Activated CD4-positive, alpha-beta memory T cell treated with anti-CD3 and anti-CD28 coated beads, Interleukin-2, amount 10 ng/mL, durations not matched to agents 7 days and 5 days (primary cell): ENCODE measurements around the gene SOHLH1. TPM values are rescaled to one million over a fixed set of nuclear protein-coding genes. Genes with fewer than 3 reads are reported as not detected.

Source experiments
- CTCF ChIA-PET: fragments of 350-600 bp; sonication (Branson Sonifier 250); formaldehyde crosslinking; loops from one replicate; lab custom pipeline; 2021; ENCODE audit warnings: antibody characterized with exemption, inconsistent platforms; lab: Charles Lee
- POLR2A ChIA-PET: fragments of 350-600 bp; sonication (Branson Sonifier 250); formaldehyde crosslinking; loops from one replicate; lab custom pipeline; 2021; ENCODE audit warnings: antibody characterized with exemption; lab: Charles Lee
- DNase-seq: peaks from one replicate; pipeline ENCODE4 v3.0.0-alpha.2; 2020
- H3K27ac Mint-ChIP-seq: one replicate; pipeline ENCODE4 v1.8.0; 2021; ENCODE audit warnings: mild to moderate bottlenecking, mixed read lengths
- H3K27me3 Mint-ChIP-seq: one replicate; pipeline ENCODE4 v1.8.0; 2021; ENCODE audit warnings: mixed read lengths
- H3K36me3 Mint-ChIP-seq: one replicate; pipeline ENCODE4 v1.8.0; 2021; ENCODE audit warnings: low read depth, mixed read lengths
- H3K4me1 Mint-ChIP-seq: one replicate; pipeline ENCODE4 v1.8.0; 2021; ENCODE audit warnings: mixed read lengths
- H3K4me3 Mint-ChIP-seq: one replicate; pipeline ENCODE4 v1.8.0; 2021; ENCODE audit warnings: mild to moderate bottlenecking, mixed read lengths
- H3K9me3 Mint-ChIP-seq: one replicate; pipeline ENCODE4 v1.8.0; 2021; ENCODE audit warnings: mixed read lengths
- total RNA-seq, 2 experiments: library from RNA; stranded (reverse); gene quantifications; one replicate each; pipeline ENCODE4 v1.2.3, GENCODE V29; 2021

SOHLH1 gene, protein sequence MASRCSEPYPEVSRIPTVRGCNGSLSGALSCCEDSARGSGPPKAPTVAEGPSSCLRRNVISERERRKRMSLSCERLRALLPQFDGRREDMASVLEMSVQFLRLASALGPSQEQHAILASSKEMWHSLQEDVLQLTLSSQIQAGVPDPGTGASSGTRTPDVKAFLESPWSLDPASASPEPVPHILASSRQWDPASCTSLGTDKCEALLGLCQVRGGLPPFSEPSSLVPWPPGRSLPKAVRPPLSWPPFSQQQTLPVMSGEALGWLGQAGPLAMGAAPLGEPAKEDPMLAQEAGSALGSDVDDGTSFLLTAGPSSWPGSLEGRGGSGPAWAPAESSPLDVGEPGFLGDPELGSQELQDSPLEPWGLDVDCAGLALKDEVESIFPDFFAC
- total RNA-seq: not detected

DNA sequence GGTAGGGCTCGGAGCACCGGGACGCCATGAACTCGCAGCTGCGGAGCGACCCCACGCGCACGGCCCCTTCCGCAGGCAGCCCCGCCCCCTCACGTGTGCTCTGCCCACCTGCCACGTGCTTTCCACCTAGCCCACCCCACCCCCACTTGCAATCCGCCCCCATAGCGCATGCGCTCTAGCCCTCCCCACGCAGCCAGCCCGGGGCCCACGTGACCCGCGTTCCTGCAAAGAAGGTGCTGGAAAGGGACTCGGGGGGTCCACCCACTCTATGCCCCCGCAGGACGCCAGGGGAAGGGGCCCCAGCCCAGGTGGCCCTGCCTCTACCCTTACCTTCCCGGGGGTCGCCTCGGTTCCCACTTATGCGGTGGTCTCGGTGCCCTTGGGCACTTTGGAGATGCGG is at the start of gene SOHLH1:
SOHLH1 (minus strand) TSS at position 42 of the 400 bp plus-strand sequence; CDS start at position 28, 14 bp downstream.
- DNase-seq: no peak
- no peak within 1 kb of the TSS for H3K27ac Mint-ChIP-seq
- H3K9me3 Mint-ChIP-seq: no peaks in the 10 kb centered on the region
- H3K27me3 Mint-ChIP-seq: no peaks in the 10 kb centered on the region
- CTCF ChIA-PET: no interaction called here
- no peaks in the 10 kb centered on the region for H3K36me3 Mint-ChIP-seq
- H3K4me1 Mint-ChIP-seq: no peaks in the 10 kb centered on the region
- no peak within 1 kb of the TSS for H3K4me3 Mint-ChIP-seq
- POLR2A ChIA-PET: no interaction called here

GRCh38 chr9:135748676-135749075 is 49.4 kb upstream of the SOHLH1 start:
- H3K4me3 Mint-ChIP-seq: no peak overlapping the region
- ChIA-PET CTCF (no interaction called here), POLR2A (no interaction called here)
- DNase-seq: no peak
- no peak overlapping the region for H3K27ac Mint-ChIP-seq
- H3K36me3 Mint-ChIP-seq: no peaks in the 10 kb centered on the region
- no peaks in the 10 kb centered on the region for H3K4me1 Mint-ChIP-seq
- H3K9me3 Mint-ChIP-seq: no peaks in the 10 kb centered on the region
- H3K27me3 Mint-ChIP-seq: no peaks in the 10 kb centered on the region

DNA sequence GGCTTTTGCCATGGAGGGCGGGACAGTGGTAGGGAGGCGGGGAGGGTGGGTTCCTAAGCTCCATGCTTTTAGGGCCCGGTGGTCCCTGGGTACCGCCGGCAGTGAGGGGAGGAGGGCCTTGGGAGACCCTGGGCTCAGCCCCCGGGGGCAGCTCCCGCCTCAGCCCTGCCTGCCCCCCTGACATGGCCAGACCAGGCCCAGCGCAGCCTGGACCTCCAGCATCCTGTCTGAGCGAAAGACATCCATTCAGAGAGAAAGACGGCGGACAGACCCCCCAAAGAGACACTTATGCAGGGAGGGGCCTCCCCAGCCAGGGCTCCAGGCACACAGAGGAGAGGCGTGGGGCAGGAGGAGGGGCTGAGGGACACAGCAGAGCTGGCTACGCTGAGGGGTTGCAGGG is 48.0 kb upstream of the SOHLH1 start:
- DNase-seq: no peak
- POLR2A ChIA-PET: no interaction called here
- Mint-ChIP-seq H3K4me1 (no peaks in the 10 kb centered on the region), H3K27ac (no peak overlapping the region), H3K9me3 (no peaks in the 10 kb centered on the region), H3K36me3 (no peaks in the 10 kb centered on the region), H3K4me3 (no peak overlapping the region), H3K27me3 (no peaks in the 10 kb centered on the region)
- CTCF ChIA-PET: no interaction called here

DNA sequence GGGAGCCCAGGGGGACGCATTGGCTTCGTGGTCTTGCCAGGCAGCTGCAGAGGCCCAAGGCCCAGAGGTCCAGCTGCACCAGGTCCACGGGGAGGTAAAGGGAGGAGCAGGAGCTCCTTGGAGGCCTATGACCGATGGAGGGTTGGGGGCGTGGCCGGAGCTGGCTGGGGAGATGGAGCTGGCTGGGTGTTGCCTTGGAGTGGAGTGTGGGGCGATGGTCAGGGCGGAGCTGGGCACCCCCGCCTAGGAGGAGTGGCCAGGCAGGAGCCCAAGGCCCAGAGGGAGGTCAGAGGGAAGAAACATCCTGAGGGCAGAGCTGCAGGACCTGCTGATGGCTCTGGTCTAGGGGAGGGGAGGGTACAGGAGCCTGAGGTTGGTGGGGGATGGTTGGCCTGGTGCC is 47.3 kb upstream of the SOHLH1 start:
- Mint-ChIP-seq H3K4me3 (no peak overlapping the region), H3K27ac (no peak overlapping the region), H3K9me3 (no peaks in the 10 kb centered on the region), H3K36me3 (no peaks in the 10 kb centered on the region), H3K27me3 (no peaks in the 10 kb centered on the region), H3K4me1 (no peaks in the 10 kb centered on the region)
- CTCF ChIA-PET: no interaction called here
- DNase-seq: no peak
- POLR2A ChIA-PET: no interaction called here

- no peak for DNase-seq
- no peak overlapping the region for H3K27ac Mint-ChIP-seq
- H3K4me3 Mint-ChIP-seq: no peak overlapping the region
- no peaks in the 10 kb centered on the region for H3K4me1 Mint-ChIP-seq
- POLR2A ChIA-PET: no interaction called here
- no peaks in the 10 kb centered on the region for H3K36me3 Mint-ChIP-seq
- H3K27me3 Mint-ChIP-seq: no peaks in the 10 kb centered on the region
- H3K9me3 Mint-ChIP-seq: no peaks in the 10 kb centered on the region
- CTCF ChIA-PET: no interaction called here
Observed at GRCh38 chr9:135745686-135746324, 46.5 kb upstream of the SOHLH1 start.

DNA sequence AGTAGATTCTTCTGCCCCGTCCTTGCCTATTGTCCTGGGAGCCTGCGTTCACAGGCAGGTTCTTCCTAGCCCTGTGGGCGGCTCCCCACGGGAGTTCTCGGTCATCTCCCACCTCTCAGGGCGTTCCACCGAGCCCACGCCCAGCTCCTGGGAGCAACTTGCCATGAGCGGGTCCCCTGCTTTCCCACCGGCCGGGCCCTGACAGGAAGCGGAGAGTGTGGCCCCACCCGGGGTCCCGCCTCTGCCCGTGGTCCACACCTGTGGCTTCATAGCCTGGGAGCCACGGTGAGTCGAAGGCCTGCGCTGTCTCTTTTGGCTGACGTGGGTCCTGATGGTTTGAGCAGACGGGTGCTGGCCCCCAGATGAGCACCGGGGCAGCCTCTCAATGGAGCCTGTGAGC is 45.9 kb upstream of the SOHLH1 start:
- POLR2A ChIA-PET: no interaction called here
- no peaks in the 10 kb centered on the region for H3K4me1 Mint-ChIP-seq
- H3K27ac Mint-ChIP-seq: no peak overlapping the region
- no peak overlapping the region for H3K4me3 Mint-ChIP-seq
- H3K9me3 Mint-ChIP-seq: no peaks in the 10 kb centered on the region
- H3K27me3 Mint-ChIP-seq: no peaks in the 10 kb centered on the region
- no peaks in the 10 kb centered on the region for H3K36me3 Mint-ChIP-seq
- DNase-seq: no peak
- CTCF ChIA-PET: no interaction called here

DNA sequence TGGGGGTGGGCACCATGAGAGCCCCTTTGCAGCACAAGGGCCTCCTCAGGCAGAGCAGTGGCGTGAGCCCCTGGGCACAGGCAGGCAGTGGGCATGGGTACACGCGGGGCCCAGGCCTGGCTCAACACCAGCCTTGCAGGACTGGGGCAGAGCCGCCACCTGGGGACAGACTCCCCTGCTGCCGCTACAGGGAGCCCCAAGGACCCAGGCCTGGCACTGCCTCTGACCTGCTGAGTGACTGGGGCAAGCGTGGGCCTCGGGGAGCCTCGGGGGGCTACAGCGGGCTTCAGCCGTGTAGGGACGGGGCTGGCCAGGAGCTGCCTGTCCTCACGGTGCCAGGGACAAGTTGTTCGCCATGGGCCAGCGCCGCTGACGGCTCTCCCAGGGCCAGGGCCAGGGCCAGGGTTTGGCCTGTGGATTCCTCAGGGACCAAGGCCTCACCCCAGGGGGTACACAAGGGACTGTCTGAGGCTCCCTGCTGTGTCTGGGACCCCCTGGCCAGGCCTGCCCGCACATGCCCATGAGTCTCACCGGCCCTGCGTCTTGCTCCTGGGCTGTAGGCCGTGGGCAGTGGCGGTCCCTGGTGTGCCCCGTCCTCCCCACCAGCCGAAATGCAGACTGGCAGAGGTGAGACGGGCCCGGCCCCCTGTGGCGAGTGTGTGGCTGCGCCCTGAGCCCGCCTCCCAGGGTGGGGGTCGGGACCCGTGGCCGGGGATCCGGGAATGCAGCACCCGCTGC is 45.2 kb upstream of the SOHLH1 start:
- DNase-seq: no peak
- H3K4me1 Mint-ChIP-seq: no peaks in the 10 kb centered on the region
- POLR2A ChIA-PET: no interaction called here
- no peaks in the 10 kb centered on the region for H3K36me3 Mint-ChIP-seq
- H3K4me3 Mint-ChIP-seq: no peak overlapping the region
- CTCF ChIA-PET: no interaction called here
- H3K27me3 Mint-ChIP-seq: no peaks in the 10 kb centered on the region
- H3K9me3 Mint-ChIP-seq: no peaks in the 10 kb centered on the region
- no peak overlapping the region for H3K27ac Mint-ChIP-seq

DNA sequence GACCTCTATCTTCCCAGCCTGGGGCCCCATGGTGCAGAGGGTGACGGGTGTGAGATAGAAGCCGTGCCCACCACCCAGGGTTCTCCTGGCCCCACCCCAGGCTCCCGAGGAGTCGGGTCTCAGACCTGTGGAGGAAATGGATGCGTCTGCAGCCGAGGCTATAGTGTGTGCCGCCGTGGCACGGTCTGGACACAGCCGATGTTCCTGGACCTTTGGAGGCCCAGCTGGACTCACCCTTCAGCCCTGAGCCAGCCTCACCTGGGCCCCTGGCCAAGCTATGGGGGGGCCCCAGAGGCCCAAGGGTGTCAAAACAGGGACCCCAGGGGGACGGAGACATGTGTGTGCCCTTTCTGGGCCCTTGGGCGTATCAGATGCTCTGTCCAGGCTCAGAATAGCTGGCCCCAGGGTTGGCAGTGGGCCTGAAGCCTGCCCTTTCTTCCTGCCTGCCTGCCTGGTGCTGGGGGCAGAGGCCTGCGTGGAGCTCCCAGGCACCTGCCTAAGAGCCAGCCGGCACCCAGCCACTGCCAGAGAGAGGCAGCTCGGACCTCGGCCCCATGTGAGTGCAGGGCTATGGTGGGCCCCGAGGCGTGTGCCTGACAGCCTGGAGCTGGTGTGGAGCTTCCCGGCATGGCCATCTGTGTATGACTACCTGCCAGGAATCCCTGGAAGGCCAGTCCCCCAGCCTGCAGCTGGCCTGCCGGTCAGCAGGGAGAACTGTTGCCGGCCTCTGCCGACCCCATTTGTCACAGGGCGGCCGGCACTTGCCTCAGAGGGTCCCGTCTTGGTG is 44.5 kb upstream of the SOHLH1 start:
- Mint-ChIP-seq H3K27me3 (no peaks in the 10 kb centered on the region), H3K4me1 (no peaks in the 10 kb centered on the region), H3K4me3 (no peak overlapping the region), H3K9me3 (no peaks in the 10 kb centered on the region), H3K27ac (no peak overlapping the region), H3K36me3 (no peaks in the 10 kb centered on the region)
- no peak for DNase-seq
- POLR2A ChIA-PET: no interaction called here
- CTCF ChIA-PET: no interaction called here

GRCh38 chr9:135743021-135743420 is 43.7 kb upstream of the SOHLH1 start:
- CTCF ChIA-PET: no interaction called here
- Mint-ChIP-seq H3K4me3 (no peak overlapping the region), H3K4me1 (no peaks in the 10 kb centered on the region), H3K27ac (no peak overlapping the region), H3K36me3 (no peaks in the 10 kb centered on the region), H3K9me3 (no peaks in the 10 kb centered on the region), H3K27me3 (no peaks in the 10 kb centered on the region)
- POLR2A ChIA-PET: no interaction called here
- DNase-seq: no peak

GRCh38 chr9:135741276-135742219 is 42.3 kb upstream of the SOHLH1 start:
- CTCF ChIA-PET: no interaction called here
- Mint-ChIP-seq H3K4me1 (no peaks in the 10 kb centered on the region), H3K27ac (no peak overlapping the region), H3K36me3 (no peaks in the 10 kb centered on the region), H3K27me3 (peaks cover 4% of the 10 kb centered on the region), H3K4me3 (no peak overlapping the region), H3K9me3 (no peaks in the 10 kb centered on the region)
- POLR2A ChIA-PET: no interaction called here
- no peak for DNase-seq

- Mint-ChIP-seq H3K27ac (no peak overlapping the region), H3K4me3 (no peak overlapping the region), H3K9me3 (no peaks in the 10 kb centered on the region), H3K4me1 (no peaks in the 10 kb centered on the region), H3K27me3 (peaks cover 4% of the 10 kb centered on the region), H3K36me3 (no peaks in the 10 kb centered on the region)
- ChIA-PET CTCF (no interaction called here), POLR2A (no interaction called here)
- DNase-seq: no peak
Observed at GRCh38 chr9:135739271-135740220, 40.3 kb upstream of the SOHLH1 start.
